Measurements from ENCODE around the gene FOSB. TPM values are rescaled to one million over a fixed set of nuclear protein-coding genes. Genes with fewer than 3 reads are reported as not detected.

Gene FOSB
- total and polyA plus RNA-seq, 7 experiments from 2014 or later = 2.1 to 1,925 (median 19.3) TPM

GRCh38 chr19:45523642-45524256 is 56.0 kb downstream of the FOSB start:
- no peaks in the 10 kb centered on the region for H3K9me3 Mint-ChIP-seq
- H3K27ac ChIP-seq (ENCODE audit: low read depth, low read length) = no peak overlapping the region
- H3K4me1 ChIP-seq (ENCODE audit: control insufficient read depth in 2 of 2, insufficient read depth in 2 of 2, low read length in 2 of 2) = no peaks in the 10 kb centered on the region
- H3K27ac Mint-ChIP-seq = peak overlapping the region in 8 of 9 donors; percentile 26 to 88 (median 65)
- no peaks in the 10 kb centered on the region for H3K27me3 ChIP-seq (ENCODE audit: control insufficient read depth in 2 of 2, insufficient read depth in 2 of 2, low read length in 2 of 2)
- peaks cover 0 to 18% (median 7%) of the 10 kb centered on the region in 5 donors for H3K36me3 Mint-ChIP-seq
- peaks cover 11 to 24% (median 17%) of the 10 kb centered on the region in 7 donors for H3K4me1 Mint-ChIP-seq
- no peaks in the 10 kb centered on the region for H3K27me3 Mint-ChIP-seq
- peaks cover 8 to 60% (median 17%) of the 10 kb centered on the region in 3 experiments for H3K36me3 ChIP-seq (ENCODE audit: control insufficient read depth in 2 of 3, insufficient read depth in 3 of 3, low read length in 3 of 3)
- intact Hi-C loops (cut with micrococcal nuclease) = loop anchor here (1.0 kb wide), 12 partner anchors 16 to 170 kb away; partner anchors contain the start of genes OPA3 (in 1 of the 2), PPM1N (in 1 of the 2), QPCTL (in 1 of the 2) and VASP (in 1 of the 2)
- ChIA-PET CTCF (interaction anchor here (0.9 to 1.6 kb wide), 2 partner anchors 83 to 118 kb away, joined by 7 to 11 read pairs; no protein-coding TSS in a partner anchor), POLR2A (interaction anchor here (0.7 kb wide), 1 partner anchor 35 kb away, joined by 3 read pairs; no protein-coding TSS in a partner anchor)
- H3K4me3 Mint-ChIP-seq = no peak overlapping the region
- ATAC-seq (peak; percentile 100), DNase-seq (peak; percentile 54 to 85 (median 83))
- H3K4me3 ChIP-seq (ENCODE audit: low read length) = no peak overlapping the region
- no peaks in the 10 kb centered on the region for H3K9me3 ChIP-seq (ENCODE audit: control insufficient read depth in 2 of 3, low read length in 3 of 3)

DNA sequence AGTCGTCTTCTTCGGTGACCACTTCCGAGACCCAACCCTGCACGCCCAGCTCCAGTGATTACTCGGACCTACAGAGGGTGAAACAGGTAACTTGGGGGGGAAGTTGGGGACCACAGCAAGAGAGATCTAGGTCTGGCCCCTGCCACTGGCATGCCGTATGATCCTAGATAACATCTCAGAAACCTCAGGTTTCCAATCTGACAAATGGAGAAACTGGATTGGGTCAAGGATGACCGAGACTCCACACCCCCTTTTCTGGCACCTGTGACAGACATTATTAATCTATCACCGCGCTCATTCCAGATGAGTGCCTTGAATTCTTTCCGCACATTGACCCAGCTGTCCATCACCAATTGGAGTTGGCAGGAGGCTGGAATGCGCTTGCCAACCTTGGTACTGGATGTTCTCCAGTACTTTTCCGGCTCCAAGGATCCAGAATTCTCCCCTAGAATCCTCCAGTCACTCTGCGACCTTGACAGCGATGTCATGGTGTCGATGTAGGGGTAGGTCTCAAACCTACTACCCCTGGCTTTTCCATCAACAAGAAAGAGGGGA is 56.9 kb downstream of the FOSB start:
- Mint-ChIP-seq H3K27ac (peak overlapping the region in 1 of 9 donors; percentile 67), H3K27me3 (no peaks in the 10 kb centered on the region), H3K36me3 (peaks cover 0 to 18% (median 7%) of the 10 kb centered on the region in 5 donors), H3K9me3 (no peaks in the 10 kb centered on the region), H3K4me1 (peaks cover 16 to 29% (median 24%) of the 10 kb centered on the region in 7 donors), H3K4me3 (no peak overlapping the region)
- POLR2A ChIA-PET = interaction anchor here (0.7 kb wide), 1 partner anchor 34 kb away, joined by 3 read pairs; no protein-coding TSS in a partner anchor
- ATAC-seq (no peak), DNase-seq (no peak)
- peaks cover 0 to 8% of the 10 kb centered on the region in 2 donors for H3K4me1 ChIP-seq (ENCODE audit: control insufficient read depth in 2 of 2, insufficient read depth in 2 of 2, low read length in 2 of 2)
- intact Hi-C loops (cut with micrococcal nuclease) = no loop called here
- H3K4me3 ChIP-seq (ENCODE audit: low read length) = no peak overlapping the region
- no peaks in the 10 kb centered on the region for H3K9me3 ChIP-seq (ENCODE audit: control insufficient read depth in 2 of 3, low read length in 3 of 3)
- H3K27ac ChIP-seq (ENCODE audit: low read depth, low read length) = no peak overlapping the region
- peaks cover 8 to 59% (median 17%) of the 10 kb centered on the region in 3 experiments for H3K36me3 ChIP-seq (ENCODE audit: control insufficient read depth in 2 of 3, insufficient read depth in 3 of 3, low read length in 3 of 3)
- CTCF ChIA-PET = interaction anchor here (0.6 to 1.6 kb wide), 9 partner anchors 33 to 572 kb away, joined by 3 to 11 read pairs (median 4); partner anchors contain the start of gene SIX5
- H3K27me3 ChIP-seq (ENCODE audit: control insufficient read depth in 2 of 2, insufficient read depth in 2 of 2, low read length in 2 of 2) = no peaks in the 10 kb centered on the region

Small RNA genes lying within 50 kb of the gene (microRNA-seq; reads per million reads assigned to microRNA genes)
- gene MIR6088 (ENCODE audit: borderline microRNAs expressed) = not detected

Other genes with a start within 250 kb of the FOSB start
- gene EXOC3L2, start 222.6 kb upstream of the FOSB start, total RNA-seq = not detected
- gene EXOC3L2, start 222.6 kb upstream of the FOSB start, polyA plus RNA-seq = not detected
- 10 to 100 TPM; 22.4 to 39.2 (median 25.5) TPM for gene MARK4, start 216.7 kb upstream of the FOSB start, total RNA-seq
- under 1 TPM; 0.70 to 0.74 TPM for gene MARK4, start 216.7 kb upstream of the FOSB start, polyA plus RNA-seq
- gene CKM, start 145.1 kb upstream of the FOSB start, total RNA-seq = not detected
- gene CKM, start 145.1 kb upstream of the FOSB start, polyA plus RNA-seq = not detected
- gene KLC3, start 127.2 kb upstream of the FOSB start, total RNA-seq = not detected
- gene KLC3, start 127.2 kb upstream of the FOSB start, polyA plus RNA-seq = under 1 TPM in 1 of 2 donors, not detected in 1; 0.18 TPM
- 10 to 100 TPM; 14.4 to 25.1 (median 19.2) TPM for gene ERCC2, start 97.4 kb upstream of the FOSB start, total RNA-seq
- 1 to 10 TPM; 4.4 to 6.0 TPM for gene ERCC2, start 97.4 kb upstream of the FOSB start, polyA plus RNA-seq
- gene PPP1R13L, start 62.9 kb upstream of the FOSB start, total RNA-seq = 10 to 100 TPM in 3 of 5 experiments, 1 to 10 TPM in 2; 2.9 to 24.4 (median 11.1) TPM
- gene PPP1R13L, start 62.9 kb upstream of the FOSB start, polyA plus RNA-seq = under 1 TPM; 0.56 to 0.61 TPM
- gene POLR1G, start 61.4 kb upstream of the FOSB start, total RNA-seq = 1 to 10 TPM in 4 of 5 experiments, under 1 TPM in 1; 0.45 to 8.2 (median 4.7) TPM
- 1 to 10 TPM; 5.1 to 5.4 TPM for gene POLR1G, start 61.4 kb upstream of the FOSB start, polyA plus RNA-seq
- 10 to 100 TPM; 45.1 to 88.2 (median 53.4) TPM for gene ERCC1, start 44.1 kb upstream of the FOSB start, total RNA-seq
- 10 to 100 TPM; 31.7 to 32.7 TPM for gene ERCC1, start 44.1 kb upstream of the FOSB start, polyA plus RNA-seq
- 1 to 10 TPM in 4 of 5 experiments, under 1 TPM in 1; 0.86 to 3.1 (median 2.4) TPM for gene RTN2, start 29.1 kb downstream of the FOSB start, total RNA-seq
- gene RTN2, start 29.1 kb downstream of the FOSB start, polyA plus RNA-seq = under 1 TPM; 0.30 to 0.37 TPM
- gene PPM1N, start 30.4 kb downstream of the FOSB start, total RNA-seq = 1 to 10 TPM; 1.3 to 8.5 (median 7.8) TPM
- 1 to 10 TPM; 2.8 to 4.0 TPM for gene PPM1N, start 30.4 kb downstream of the FOSB start, polyA plus RNA-seq
- gene VASP, start 39.5 kb downstream of the FOSB start, total RNA-seq = 100 to 1,000 TPM in 2 of 5 experiments, 10 to 100 TPM in 3; 71.3 to 206 (median 82.6) TPM
- 10 to 100 TPM; 27.0 to 39.7 TPM for gene VASP, start 39.5 kb downstream of the FOSB start, polyA plus RNA-seq
- gene OPA3, start 116.8 kb downstream of the FOSB start, total RNA-seq = 10 to 100 TPM in 1 of 5 experiments, 1 to 10 TPM in 4; 7.8 to 14.3 (median 9.0) TPM
- gene OPA3, start 116.8 kb downstream of the FOSB start, polyA plus RNA-seq = 10 to 100 TPM in 1 of 2 donors, 1 to 10 TPM in 1; 9.2 to 26.1 TPM
- not detected for gene GPR4, start 134.2 kb downstream of the FOSB start, total RNA-seq
- gene GPR4, start 134.2 kb downstream of the FOSB start, polyA plus RNA-seq = not detected
- gene EML2, start 171.4 kb downstream of the FOSB start, total RNA-seq = 100 to 1,000 TPM in 1 of 5 experiments, 10 to 100 TPM in 4; 57.4 to 128 (median 58.6) TPM
- 10 to 100 TPM; 11.3 to 17.5 TPM for gene EML2, start 171.4 kb downstream of the FOSB start, polyA plus RNA-seq
- gene GIPR, start 200.2 kb downstream of the FOSB start, total RNA-seq = 1 to 10 TPM; 4.6 to 7.4 (median 6.0) TPM
- gene GIPR, start 200.2 kb downstream of the FOSB start, polyA plus RNA-seq = under 1 TPM in 1 of 2 donors, not detected in 1; 0.15 TPM
- gene SNRPD2, start 224.0 kb downstream of the FOSB start, total RNA-seq = 100 to 1,000 TPM; 301 to 537 (median 405) TPM
- 1,000 to 10,000 TPM; 1,209 to 1,262 TPM for gene SNRPD2, start 224.0 kb downstream of the FOSB start, polyA plus RNA-seq
- gene QPCTL, start 224.7 kb downstream of the FOSB start, total RNA-seq = 1 to 10 TPM; 6.1 to 8.9 (median 7.9) TPM
- gene QPCTL, start 224.7 kb downstream of the FOSB start, polyA plus RNA-seq = 1 to 10 TPM; 1.2 to 1.9 TPM